ENCODE measurements around the gene OAT. TPM values are rescaled to one million over a fixed set of nuclear protein-coding genes. Genes with fewer than 3 reads are reported as not detected.

The OAT gene
- total RNA-seq, 2 donors from 2014 or later, result 29.5 to 34.3 TPM

Other genes with a start within 250 kb of the OAT start
- gene NKX1-2, start 31.1 kb upstream of the OAT start, total RNA-seq, result not detected
- 10 to 100 TPM in 1 of 2 donors, 1 to 10 TPM in 1; 8.7 to 13.5 TPM for gene LHPP, start 42.9 kb upstream of the OAT start, total RNA-seq